ENCODE results near the gene ABCC2.

GRCh38 chr10:99740933-99741559 is 41.4 kb upstream of the ABCC2 start:
- TF ChIP-seq CTCF (conservative IDR thresholded peaks at IDR 0.05 in 1 of 2, IDR thresholded peaks at IDR 0.05 in 1 of 2; ENCODE audit: extremely low read depth in 1 of 2, insufficient read depth in 1 of 2, low read depth in 1 of 2, low read length in 2 of 2) (no peak), EZH2 (IDR thresholded peaks at IDR 0.05; ENCODE audit: borderline replicate concordance, low read length) (no peak)

Data from mammary epithelial cell (primary cell).